ENCODE measurements around the gene DYNLT5.
A peak's percentile ranks its signal among the peaks of the same experiment; 100 is the strongest.
"Not testable (repeated sequence)": the region's sequence is repeated elsewhere in the genome, so short reads cannot be mapped to it uniquely, and the experiment has no call there.

The DYNLT5 gene

DNA sequence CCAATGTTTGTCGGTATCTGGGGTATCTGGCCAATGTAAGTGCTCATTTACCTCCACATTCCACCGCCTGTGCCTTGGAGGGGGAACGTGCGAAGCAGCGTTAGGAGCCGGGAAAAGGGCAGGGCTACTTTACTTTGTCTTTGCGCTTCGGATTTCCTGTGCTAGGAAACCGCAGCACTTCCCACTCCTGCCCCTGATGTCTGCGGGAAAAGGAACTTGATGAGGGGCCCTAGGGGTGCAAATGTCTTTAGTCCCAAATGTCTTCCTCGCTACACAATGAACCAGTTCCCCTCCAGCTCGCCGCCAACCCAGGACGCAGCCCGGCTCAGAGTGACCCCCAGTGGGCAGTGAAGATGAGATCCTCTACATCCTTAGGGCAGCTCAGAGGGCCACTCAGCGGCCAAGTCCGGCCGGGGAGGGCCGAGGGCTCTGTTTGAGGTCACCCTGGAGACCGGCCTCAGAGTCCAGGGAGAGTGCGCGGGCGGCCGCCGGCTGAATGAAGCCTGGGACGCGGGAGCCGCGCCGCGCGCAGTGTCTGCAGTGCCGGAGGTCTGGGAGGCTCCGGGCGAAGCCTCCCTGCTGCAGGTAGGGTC, at the start of gene DYNLT5:
TSS of gene DYNLT5 (plus strand) at position 460 of the 593 bp plus-strand sequence. CDS start 2,200 bp downstream, outside the sequence.
- Histone ChIP-seq H3K4me3 (ENCODE audit: low read depth in 1 of 2, low read length in 2 of 2) (peak within 1 kb of the TSS; percentile 49 to 66), H3K4me1 (ENCODE audit: control insufficient read depth in 1 of 2, insufficient read depth in 2 of 2, low read length in 2 of 2) (peaks cover 0 to 5% of the 10 kb centered on the region in 2 donors), H3K36me3 (ENCODE audit: control insufficient read depth in 1 of 2, insufficient read depth in 2 of 2, low read length in 2 of 2) (no peaks in the 10 kb centered on the region), H3K27ac (ENCODE audit: low read length) (no peak within 1 kb of the TSS), H3K9me3 (ENCODE audit: control insufficient read depth in 1 of 2, low read length in 2 of 2) (no peaks in the 10 kb centered on the region), H3K27me3 (ENCODE audit: low read depth, low read length) (no peaks in the 10 kb centered on the region)

- H3K9me3 ChIP-seq (ENCODE audit: control insufficient read depth in 1 of 2, low read length in 2 of 2), result no peaks in the 10 kb centered on the region
- H3K27ac ChIP-seq (ENCODE audit: low read length), result no peak overlapping the region
- H3K4me3 ChIP-seq (ENCODE audit: low read depth in 1 of 2, low read length in 2 of 2), result no peak overlapping the region
- H3K27me3 ChIP-seq (ENCODE audit: low read depth, low read length), result no peaks in the 10 kb centered on the region
- H3K36me3 ChIP-seq (ENCODE audit: control insufficient read depth in 1 of 2, insufficient read depth in 2 of 2, low read length in 2 of 2), result peaks cover 0 to under 1% of the 10 kb centered on the region in 2 donors
- no peaks in the 10 kb centered on the region for H3K4me1 ChIP-seq (ENCODE audit: control insufficient read depth in 1 of 2, insufficient read depth in 2 of 2, low read length in 2 of 2)
These were observed 47.9 kb upstream of the DYNLT5 start for GRCh38 chr1:66704177-66704875.

DNA sequence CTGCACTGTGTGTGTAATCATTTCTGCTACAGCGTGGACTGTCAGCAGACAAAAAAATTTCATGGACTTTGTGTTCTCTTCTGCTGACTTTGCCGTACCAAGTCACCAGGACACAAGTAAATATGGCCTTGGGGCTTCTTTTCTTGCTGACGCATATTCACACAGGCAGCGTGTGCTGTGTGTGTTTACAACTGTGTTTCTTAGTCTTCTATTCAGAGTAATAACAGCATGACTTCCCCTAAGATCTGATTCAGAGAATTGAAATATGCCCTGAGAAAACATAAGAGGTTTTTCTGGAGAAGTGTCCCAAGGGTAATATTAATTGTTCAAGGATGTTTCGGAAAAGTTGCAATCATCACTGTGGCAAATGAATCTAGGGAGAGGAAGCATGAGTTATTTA, 47.1 kb upstream of the DYNLT5 start:
- no peaks in the 10 kb centered on the region for H3K36me3 ChIP-seq (ENCODE audit: control insufficient read depth in 1 of 2, insufficient read depth in 2 of 2, low read length in 2 of 2)
- no peak overlapping the region for H3K4me3 ChIP-seq (ENCODE audit: low read depth in 1 of 2, low read length in 2 of 2)
- H3K27me3 ChIP-seq (ENCODE audit: low read depth, low read length), result no peaks in the 10 kb centered on the region
- no peak overlapping the region for H3K27ac ChIP-seq (ENCODE audit: low read length)
- H3K4me1 ChIP-seq (ENCODE audit: control insufficient read depth in 1 of 2, insufficient read depth in 2 of 2, low read length in 2 of 2), result no peaks in the 10 kb centered on the region
- H3K9me3 ChIP-seq (ENCODE audit: control insufficient read depth in 1 of 2, low read length in 2 of 2), result no peaks in the 10 kb centered on the region

DNA sequence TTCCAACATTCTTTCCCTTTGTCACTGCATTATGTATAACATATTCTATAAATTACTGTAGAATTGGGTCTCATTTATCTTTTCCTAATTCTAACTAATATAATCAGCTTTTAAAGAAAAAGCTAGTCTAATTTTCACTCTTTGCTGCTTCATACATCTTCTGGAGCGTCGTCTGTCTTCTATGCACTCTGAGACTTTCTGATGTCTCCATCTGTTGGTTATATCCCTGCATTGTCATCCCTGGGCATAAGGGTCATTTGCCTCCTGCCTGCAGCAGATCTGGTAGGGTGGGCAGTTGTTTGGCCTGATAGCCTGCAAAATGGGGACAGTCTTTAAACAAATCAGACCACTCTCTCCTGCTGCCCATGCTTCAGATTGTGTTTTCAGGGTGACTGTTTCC, 40.8 kb upstream of the DYNLT5 start:
- Histone ChIP-seq H3K36me3 (ENCODE audit: control insufficient read depth in 1 of 2, insufficient read depth in 2 of 2, low read length in 2 of 2) (no peaks in the 10 kb centered on the region), H3K27me3 (ENCODE audit: low read depth, low read length) (no peaks in the 10 kb centered on the region), H3K9me3 (ENCODE audit: control insufficient read depth in 1 of 2, low read length in 2 of 2) (no peaks in the 10 kb centered on the region), H3K4me1 (ENCODE audit: control insufficient read depth in 1 of 2, insufficient read depth in 2 of 2, low read length in 2 of 2) (no peaks in the 10 kb centered on the region), H3K4me3 (ENCODE audit: low read depth in 1 of 2, low read length in 2 of 2) (no peak overlapping the region), H3K27ac (ENCODE audit: low read length) (no peak overlapping the region)

- no peaks in the 10 kb centered on the region for H3K27me3 ChIP-seq (ENCODE audit: low read depth, low read length)
These were observed 39.4 kb upstream of the DYNLT5 start for GRCh38 chr1:66712839-66713238.

DNA sequence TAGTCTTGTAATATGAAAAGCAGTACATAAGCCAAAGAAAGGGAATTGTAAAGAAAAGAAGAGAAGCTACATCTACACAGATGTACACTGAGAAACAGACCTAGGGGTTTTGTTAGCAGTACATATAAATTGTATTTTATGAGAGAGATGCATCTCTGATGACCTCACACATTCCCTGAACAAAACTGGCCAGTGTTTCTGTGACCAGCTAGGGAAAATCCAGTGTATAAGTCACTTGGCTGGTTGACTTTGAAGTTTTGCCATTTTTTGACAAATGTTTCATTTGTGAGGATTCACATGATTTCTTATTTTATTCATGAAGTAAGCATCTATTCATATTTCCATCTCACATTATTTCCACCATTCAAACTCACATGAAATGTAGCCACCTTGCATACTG, 28.3 kb upstream of the DYNLT5 start:
- no peaks in the 10 kb centered on the region for H3K27me3 ChIP-seq (ENCODE audit: low read depth, low read length)
- no peaks in the 10 kb centered on the region for H3K4me1 ChIP-seq (ENCODE audit: control insufficient read depth in 1 of 2, insufficient read depth in 2 of 2, low read length in 2 of 2)
- no peaks in the 10 kb centered on the region for H3K9me3 ChIP-seq (ENCODE audit: control insufficient read depth in 1 of 2, low read length in 2 of 2)
- no peak overlapping the region for H3K27ac ChIP-seq (ENCODE audit: low read length)
- H3K36me3 ChIP-seq (ENCODE audit: control insufficient read depth in 1 of 2, insufficient read depth in 2 of 2, low read length in 2 of 2), result peaks cover 0 to 4% of the 10 kb centered on the region in 2 donors
- H3K4me3 ChIP-seq (ENCODE audit: low read depth in 1 of 2, low read length in 2 of 2), result no peak overlapping the region

More at GRCh38 chr1:66712839-66713238, 39.4 kb upstream of the DYNLT5 start:
- Histone ChIP-seq H3K9me3 (ENCODE audit: control insufficient read depth in 1 of 2, low read length in 2 of 2) (no peaks in the 10 kb centered on the region), H3K4me1 (ENCODE audit: control insufficient read depth in 1 of 2, insufficient read depth in 2 of 2, low read length in 2 of 2) (no peaks in the 10 kb centered on the region), H3K4me3 (ENCODE audit: low read depth in 1 of 2, low read length in 2 of 2) (no peak overlapping the region), H3K36me3 (ENCODE audit: control insufficient read depth in 1 of 2, insufficient read depth in 2 of 2, low read length in 2 of 2) (no peaks in the 10 kb centered on the region), H3K27ac (ENCODE audit: low read length) (no peak overlapping the region)

GRCh38 chr1:66725885-66726665, 26.2 kb upstream of the DYNLT5 start:
- H3K9me3 ChIP-seq (ENCODE audit: control insufficient read depth in 1 of 2, low read length in 2 of 2), result no peaks in the 10 kb centered on the region
- no peaks in the 10 kb centered on the region for H3K4me1 ChIP-seq (ENCODE audit: control insufficient read depth in 1 of 2, insufficient read depth in 2 of 2, low read length in 2 of 2)
- no peak overlapping the region for H3K4me3 ChIP-seq (ENCODE audit: low read depth in 1 of 2, low read length in 2 of 2)
- no peak overlapping the region for H3K27ac ChIP-seq (ENCODE audit: low read length)
- no peaks in the 10 kb centered on the region for H3K27me3 ChIP-seq (ENCODE audit: low read depth, low read length)
- peaks cover 0 to 13% of the 10 kb centered on the region in 2 donors for H3K36me3 ChIP-seq (ENCODE audit: control insufficient read depth in 1 of 2, insufficient read depth in 2 of 2, low read length in 2 of 2)

- peaks cover 0 to 9% of the 10 kb centered on the region in 2 donors for H3K36me3 ChIP-seq (ENCODE audit: control insufficient read depth in 1 of 2, insufficient read depth in 2 of 2, low read length in 2 of 2)
- no peaks in the 10 kb centered on the region for H3K9me3 ChIP-seq (ENCODE audit: control insufficient read depth in 1 of 2, low read length in 2 of 2)
- H3K4me3 ChIP-seq (ENCODE audit: low read depth in 1 of 2, low read length in 2 of 2), result no peak overlapping the region
- no peaks in the 10 kb centered on the region for H3K27me3 ChIP-seq (ENCODE audit: low read depth, low read length)
- H3K27ac ChIP-seq (ENCODE audit: low read length), result no peak overlapping the region
- no peaks in the 10 kb centered on the region for H3K4me1 ChIP-seq (ENCODE audit: control insufficient read depth in 1 of 2, insufficient read depth in 2 of 2, low read length in 2 of 2)
These were observed 24.2 kb upstream of the DYNLT5 start for GRCh38 chr1:66728021-66728420.

DNA sequence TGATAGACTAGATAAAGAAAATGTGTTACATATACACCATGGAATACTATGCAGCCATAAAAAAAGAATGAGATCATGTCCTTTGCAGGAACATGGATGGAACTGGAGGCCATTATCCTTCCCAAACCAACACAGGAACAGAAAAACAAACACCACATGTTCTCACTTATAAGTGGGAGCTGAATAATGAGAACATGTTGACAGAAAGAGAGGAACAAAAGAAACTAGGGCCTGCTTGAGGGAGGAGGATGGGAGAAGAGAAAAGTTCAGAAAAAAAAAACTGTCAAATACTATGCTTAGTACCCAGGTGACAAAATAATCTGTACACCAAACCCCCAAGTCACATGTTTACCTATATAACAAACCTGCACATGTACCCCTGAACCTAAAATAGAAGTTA, 23.5 kb upstream of the DYNLT5 start:
- not testable (repeated sequence) for H3K27ac ChIP-seq (ENCODE audit: low read length); H3K27me3 ChIP-seq (ENCODE audit: low read depth, low read length); H3K4me3 ChIP-seq (ENCODE audit: low read depth in 1 of 2, low read length in 2 of 2); H3K9me3 ChIP-seq (ENCODE audit: control insufficient read depth in 1 of 2, low read length in 2 of 2); H3K36me3 ChIP-seq (ENCODE audit: control insufficient read depth in 1 of 2, insufficient read depth in 2 of 2, low read length in 2 of 2); H3K4me1 ChIP-seq (ENCODE audit: control insufficient read depth in 1 of 2, insufficient read depth in 2 of 2, low read length in 2 of 2)

- H3K4me3 ChIP-seq (ENCODE audit: low read depth in 1 of 2, low read length in 2 of 2), result no peak overlapping the region
- no peaks in the 10 kb centered on the region for H3K9me3 ChIP-seq (ENCODE audit: control insufficient read depth in 1 of 2, low read length in 2 of 2)
- H3K27me3 ChIP-seq (ENCODE audit: low read depth, low read length), result no peaks in the 10 kb centered on the region
- no peaks in the 10 kb centered on the region for H3K4me1 ChIP-seq (ENCODE audit: control insufficient read depth in 1 of 2, insufficient read depth in 2 of 2, low read length in 2 of 2)
- H3K27ac ChIP-seq (ENCODE audit: low read length), result no peak overlapping the region
- H3K36me3 ChIP-seq (ENCODE audit: control insufficient read depth in 1 of 2, insufficient read depth in 2 of 2, low read length in 2 of 2), result peaks cover 0 to 9% of the 10 kb centered on the region in 2 donors
These were observed 23.1 kb upstream of the DYNLT5 start for GRCh38 chr1:66729119-66729518.

GRCh38 chr1:66729523-66729922, 22.7 kb upstream of the DYNLT5 start:
- Histone ChIP-seq H3K36me3 (ENCODE audit: control insufficient read depth in 1 of 2, insufficient read depth in 2 of 2, low read length in 2 of 2) (peaks cover 0 to 9% of the 10 kb centered on the region in 2 donors), H3K27ac (ENCODE audit: low read length) (no peak overlapping the region), H3K4me3 (ENCODE audit: low read depth in 1 of 2, low read length in 2 of 2) (no peak overlapping the region), H3K9me3 (ENCODE audit: control insufficient read depth in 1 of 2, low read length in 2 of 2) (no peaks in the 10 kb centered on the region), H3K4me1 (ENCODE audit: control insufficient read depth in 1 of 2, insufficient read depth in 2 of 2, low read length in 2 of 2) (no peaks in the 10 kb centered on the region), H3K27me3 (ENCODE audit: low read depth, low read length) (no peaks in the 10 kb centered on the region)

Measured in muscle layer of duodenum (tissue), 2 donors.